Measurements from ENCODE around the gene VSTM2L.
"Not testable (repeated sequence)": the region's sequence is repeated elsewhere in the genome, so short reads cannot be mapped to it uniquely, and the experiment has no call there.

VSTM2L gene, protein sequence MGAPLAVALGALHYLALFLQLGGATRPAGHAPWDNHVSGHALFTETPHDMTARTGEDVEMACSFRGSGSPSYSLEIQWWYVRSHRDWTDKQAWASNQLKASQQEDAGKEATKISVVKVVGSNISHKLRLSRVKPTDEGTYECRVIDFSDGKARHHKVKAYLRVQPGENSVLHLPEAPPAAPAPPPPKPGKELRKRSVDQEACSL

DNA sequence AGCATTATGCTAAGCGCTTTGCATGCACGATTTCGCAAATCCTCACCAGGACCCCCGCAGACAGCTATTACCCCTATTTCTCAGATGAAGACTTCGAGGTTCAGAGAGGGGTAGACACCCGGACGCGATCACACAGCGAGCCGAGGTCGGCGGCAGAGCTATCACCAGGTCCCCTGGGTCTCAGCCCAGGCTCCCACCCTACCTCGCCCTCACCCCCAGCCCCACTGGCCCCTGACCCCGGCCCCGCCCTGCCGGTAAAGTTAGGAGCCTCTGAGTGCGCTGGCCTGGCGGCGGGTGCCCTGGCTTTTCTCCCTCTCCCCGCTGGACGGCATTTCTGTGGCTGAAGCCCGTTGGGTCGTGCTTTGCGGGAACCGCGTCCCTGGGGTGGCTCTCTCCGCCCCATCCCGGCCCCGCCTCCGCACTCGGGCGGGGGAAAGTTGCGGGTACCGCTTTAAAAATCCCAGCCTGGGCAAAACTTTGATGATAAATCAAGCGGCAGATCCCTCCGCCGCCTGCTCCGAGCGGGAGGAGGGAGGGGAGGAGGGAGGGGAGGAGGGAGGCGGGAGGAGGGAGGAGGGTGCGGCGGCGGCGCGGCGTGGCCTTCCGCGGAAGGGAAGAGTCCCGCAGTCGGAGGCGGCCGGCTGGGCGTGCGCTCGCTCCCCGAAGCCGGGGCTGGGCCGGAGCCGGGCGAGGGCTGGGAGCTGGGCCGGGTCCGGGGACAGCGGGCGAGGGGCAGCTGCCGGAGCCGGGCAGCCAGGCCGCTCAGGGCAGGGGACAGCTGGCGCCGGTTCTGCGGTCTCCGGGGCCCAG lies at the start of gene VSTM2L:
Gene VSTM2L (plus strand): TSS at position 624 of the 810 bp plus-strand sequence. CDS start 224 bp downstream, outside the sequence.
- DNase-seq, result peak in 1 of 2 experiments; percentile 28

DNA sequence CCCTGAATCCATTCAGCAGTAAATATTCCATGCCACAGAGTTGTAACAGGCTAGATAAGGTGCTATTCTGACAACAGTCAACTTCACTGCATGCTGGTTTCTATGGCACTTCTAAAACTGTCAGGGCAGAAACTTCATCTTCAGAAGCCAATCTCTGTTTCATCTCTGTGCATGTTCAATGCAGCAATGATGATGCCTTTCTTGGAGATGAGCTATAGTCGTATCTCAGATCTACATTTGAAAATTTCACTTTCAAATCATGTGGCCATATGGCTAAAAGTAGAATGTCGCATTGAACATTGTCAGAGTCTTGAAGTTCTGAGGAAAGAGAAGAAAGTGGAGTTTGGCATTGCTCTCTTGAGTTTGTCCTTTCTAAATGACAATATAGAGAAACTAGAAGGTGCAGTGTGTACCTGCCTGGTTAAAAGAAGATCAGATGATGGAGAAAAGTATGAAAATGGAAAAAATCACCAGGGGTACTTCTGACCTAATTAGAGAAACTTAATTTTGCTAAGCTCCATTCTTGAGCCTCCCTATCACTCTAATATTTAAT lies 49.0 kb upstream of the VSTM2L start:
- no peak for DNase-seq

DNA sequence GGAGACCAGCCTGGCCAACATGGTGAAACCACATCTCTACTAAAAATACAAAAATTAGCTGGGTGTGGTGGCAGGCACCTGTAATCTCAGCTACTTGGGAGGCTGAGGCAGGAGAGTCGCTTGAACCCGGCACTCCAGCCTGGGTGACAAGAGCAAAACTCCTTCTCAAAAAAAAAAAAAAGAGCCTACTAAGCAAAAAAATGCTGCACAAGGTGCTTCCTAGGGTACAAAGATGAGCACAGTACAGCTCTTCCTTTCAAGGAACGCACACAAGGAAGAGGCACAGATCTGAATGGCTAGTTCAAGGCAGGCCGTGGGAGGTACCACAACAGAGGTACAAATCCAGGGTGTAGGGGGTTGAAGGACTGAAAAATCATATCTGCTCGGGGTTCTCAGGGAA lies 46.9 kb upstream of the VSTM2L start:
- not testable (repeated sequence) for DNase-seq

- no peak for DNase-seq
Observed at GRCh38 chr20:37856932-37857660, 45.8 kb upstream of the VSTM2L start.

GRCh38 chr20:37859406-37860171 lies 43.3 kb upstream of the VSTM2L start:
- no peak for DNase-seq

DNA sequence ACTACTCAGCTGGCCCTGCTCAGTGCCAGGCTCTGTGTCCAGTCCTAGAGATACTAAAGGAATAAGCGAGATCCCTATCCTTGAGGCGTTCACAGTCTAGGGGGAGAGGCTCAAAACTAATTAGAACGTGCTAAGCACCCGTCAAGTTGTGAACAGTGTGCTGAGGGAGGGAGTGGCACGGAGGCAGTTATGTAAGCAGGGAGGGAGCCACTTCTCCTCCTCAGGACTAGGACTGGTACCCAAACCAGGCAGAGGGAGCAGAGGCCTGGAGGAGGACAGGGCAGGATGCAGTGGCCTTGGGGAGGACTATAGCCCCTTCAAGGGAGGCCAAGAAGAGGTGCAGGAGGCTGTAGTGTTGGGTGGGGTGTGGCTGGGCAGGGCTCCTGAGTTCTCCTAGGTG lies 39.6 kb upstream of the VSTM2L start:
- DNase-seq, result no peak

- no peak for DNase-seq
Observed at GRCh38 chr20:37864298-37864697, 38.6 kb upstream of the VSTM2L start.

DNA sequence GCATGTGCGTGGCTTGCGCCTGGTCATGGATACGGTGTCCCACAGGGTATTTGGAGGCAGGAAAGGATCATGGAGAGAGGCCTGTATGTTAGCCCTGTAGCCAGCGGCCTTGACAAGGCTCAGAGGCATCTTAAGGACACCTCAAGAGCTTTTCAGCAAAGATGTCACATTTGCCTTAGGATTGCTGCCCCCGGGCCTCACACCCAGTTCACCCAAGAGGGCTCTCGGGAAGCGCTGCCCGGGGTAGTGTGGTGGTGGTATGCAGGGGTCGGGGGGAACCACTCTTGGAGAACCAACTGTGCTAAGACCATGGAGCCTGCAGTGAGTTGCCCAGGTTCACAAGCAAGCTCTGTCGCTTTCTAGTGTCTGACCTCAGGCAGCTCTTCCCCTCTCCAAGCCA lies 36.9 kb upstream of the VSTM2L start:
- DNase-seq, result no peak

DNA sequence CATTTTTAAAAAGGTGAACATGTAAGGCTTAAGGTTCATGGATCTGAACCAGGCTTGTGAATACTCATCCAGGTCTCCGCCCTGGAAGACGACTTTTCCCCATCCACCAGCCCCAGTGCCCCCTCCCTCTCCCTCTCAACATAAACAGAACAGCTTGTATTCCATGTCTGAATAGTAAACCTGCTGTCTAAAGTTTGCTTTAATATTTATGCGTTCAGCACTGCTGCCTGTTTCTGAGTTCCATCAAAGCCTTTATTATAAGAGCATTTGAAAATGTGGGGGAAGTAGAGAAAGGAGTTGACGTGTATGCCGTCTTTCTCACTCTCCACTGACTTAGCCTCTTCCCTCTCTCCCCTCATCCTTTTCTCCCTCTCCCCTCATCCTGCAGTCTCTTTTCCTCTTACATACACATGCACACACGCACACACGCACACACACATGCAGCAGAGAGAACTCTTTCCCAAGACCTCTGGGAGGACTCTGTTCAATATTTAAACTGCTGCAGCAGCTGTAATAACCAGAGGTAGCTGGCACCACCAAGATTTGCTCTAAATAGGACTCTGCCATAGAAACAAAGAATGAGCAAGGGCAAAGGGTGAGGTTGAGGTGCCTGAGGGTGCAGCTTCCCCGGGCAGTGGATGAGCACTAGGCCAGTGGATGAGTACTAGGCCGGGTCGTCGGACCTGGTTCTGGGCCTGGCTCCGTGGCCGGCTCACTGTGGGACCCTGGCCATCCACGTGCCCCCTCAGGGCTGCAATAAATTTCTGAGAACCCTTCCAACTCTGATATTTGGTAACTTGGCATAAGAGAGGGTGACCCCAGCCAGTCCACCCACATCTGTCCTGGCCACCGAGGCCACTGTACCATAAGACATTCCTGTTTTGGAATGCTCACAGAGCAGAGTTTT lies 35.4 kb upstream of the VSTM2L start:
- DNase-seq, result no peak

- no peak for DNase-seq
Observed at GRCh38 chr20:37868851-37869333, 34.0 kb upstream of the VSTM2L start.

- no peak for DNase-seq
Observed at GRCh38 chr20:37869334-37869861, 33.5 kb upstream of the VSTM2L start.

DNA sequence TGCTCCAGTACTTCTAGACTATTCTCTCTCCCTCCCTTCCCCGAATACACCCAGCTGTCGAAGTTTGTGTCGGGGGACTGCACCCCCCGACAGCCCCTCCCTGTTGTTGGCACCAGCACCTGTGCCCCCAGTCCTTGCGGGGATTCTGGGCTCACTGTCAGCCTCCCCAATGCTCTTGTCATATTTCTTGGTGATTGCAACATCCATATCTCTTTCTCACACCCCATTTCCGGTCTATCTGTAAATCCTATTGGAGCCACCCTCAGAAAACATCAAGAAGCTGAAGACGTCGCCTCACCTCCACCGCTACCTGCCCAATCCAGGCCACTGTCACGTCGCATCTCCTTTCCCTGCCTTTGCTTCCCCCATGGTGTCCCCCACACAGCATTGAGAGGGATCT lies 32.6 kb upstream of the VSTM2L start:
- DNase-seq, result no peak

- no peak for DNase-seq
Observed at GRCh38 chr20:37871751-37872150, 31.2 kb upstream of the VSTM2L start.

DNA sequence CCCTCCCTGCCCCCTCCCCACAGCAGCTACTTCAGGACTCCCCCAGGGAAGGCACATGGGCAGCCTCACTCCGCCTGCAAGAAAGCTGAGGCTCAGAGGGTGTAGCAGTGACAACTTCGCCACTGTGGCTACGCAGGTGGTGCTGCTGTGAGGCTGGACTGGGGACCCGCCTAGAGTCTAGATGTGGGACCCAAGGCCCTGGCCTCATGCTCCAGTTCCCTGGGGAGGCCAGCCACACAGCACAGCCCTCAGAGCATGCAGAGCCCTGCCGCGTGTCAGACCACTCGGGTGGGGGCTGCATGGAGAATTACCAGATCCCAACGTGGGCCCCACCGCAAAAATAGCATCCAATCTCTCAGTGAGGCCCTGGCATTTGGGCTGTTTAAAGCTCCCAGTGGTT lies 30.8 kb upstream of the VSTM2L start:
- DNase-seq, result no peak

GRCh38 chr20:37873884-37874283 lies 29.0 kb upstream of the VSTM2L start:
- no peak for DNase-seq

GRCh38 chr20:37875460-37876175 lies 27.3 kb upstream of the VSTM2L start:
- no peak for DNase-seq

GRCh38 chr20:37876863-37877262 lies 26.1 kb upstream of the VSTM2L start:
- DNase-seq, result no peak

GRCh38 chr20:37877832-37878772 lies 24.8 kb upstream of the VSTM2L start:
- no peak for DNase-seq
